WTC11 (cell line): ENCODE results near the gene ANKFN1. TPM values are rescaled to one million over a fixed set of nuclear protein-coding genes. Genes with fewer than 3 reads are reported as not detected.

ENCODE experiments used
- ATAC-seq: fragments of 200-7000 bp; cut with Tn5 transposase; 2 replicates; pipeline ENCODE4 v1.10.0; 2021; ENCODE audit warnings: mild to moderate bottlenecking, moderate library complexity
- CTCF ChIA-PET: fragments of 300-600 bp; sonication (Branson Sonifier 250); formaldehyde crosslinking; loops from one replicate; lab custom pipeline; 2021; ENCODE audit warnings: antibody characterized with exemption; lab: Charles Lee
- POLR2A ChIA-PET: fragments of 350-600 bp; sonication (Branson Sonifier 250); formaldehyde crosslinking; loops from one replicate; lab custom pipeline; 2021; ENCODE audit warnings: antibody characterized with exemption; lab: Charles Lee
- DNase-seq: peaks from one replicate; pipeline ENCODE4 v3.0.0; 2021; ENCODE audit warnings: low spot score
- H3K27ac Mint-ChIP-seq: 2 replicates; pipeline ENCODE4 v1.8.0; 2021; ENCODE audit warnings: mixed read lengths
- H3K27me3 Mint-ChIP-seq: 2 replicates; pipeline ENCODE4 v1.8.0; 2021; ENCODE audit warnings: low read depth, mild to moderate bottlenecking, moderate library complexity, mixed read lengths
- H3K36me3 Mint-ChIP-seq: 2 replicates; pipeline ENCODE4 v1.8.0; 2021; ENCODE audit warnings: mixed read lengths
- H3K4me1 Mint-ChIP-seq: 2 replicates; pipeline ENCODE4 v1.8.0; 2022; ENCODE audit warnings: mixed read lengths
- H3K4me3 Mint-ChIP-seq: 2 replicates; pipeline ENCODE4 v1.8.0; 2021; ENCODE audit warnings: mild to moderate bottlenecking, moderate library complexity, mixed read lengths
- H3K9me3 Mint-ChIP-seq: 2 replicates; pipeline ENCODE4 v1.8.0; 2021; ENCODE audit warnings: mixed read lengths
- ATF2 ChIP-seq: sonication (generic); formaldehyde crosslinking; IDR thresholded peaks from 2 replicates; pipeline ENCODE4 v1.8.1; 2022; ENCODE audit warnings: low read depth, missing genetic modification reagents, borderline replicate concordance
- ATF3 ChIP-seq: sonication (generic); formaldehyde crosslinking; conservative IDR thresholded peaks from 2 replicates; pipeline ENCODE4 v1.8.1; 2022; ENCODE audit warnings: mild to moderate bottlenecking, missing genetic modification reagents
- CBFB ChIP-seq: sonication (generic); formaldehyde crosslinking; IDR thresholded peaks from 2 replicates; pipeline ENCODE4 v1.8.1; 2022; ENCODE audit warnings: mild to moderate bottlenecking, low read depth, missing genetic modification reagents
- E2F1 ChIP-seq: sonication (generic); formaldehyde crosslinking; IDR thresholded peaks from 2 replicates; pipeline ENCODE4 v1.8.0; 2022; ENCODE audit warnings: mild to moderate bottlenecking, missing genetic modification reagents
- ETV6 ChIP-seq: sonication (generic); formaldehyde crosslinking; IDR thresholded peaks from 2 replicates; pipeline ENCODE4 v1.8.1; 2022; ENCODE audit warnings: mild to moderate bottlenecking, missing genetic modification reagents
- FOXJ3 ChIP-seq: sonication (generic); formaldehyde crosslinking; IDR thresholded peaks from 2 replicates; pipeline ENCODE4 v1.9.0; 2021; ENCODE audit warnings: missing genetic modification reagents, mild to moderate bottlenecking, borderline replicate concordance
- HMGXB4 ChIP-seq: sonication (generic); formaldehyde crosslinking; IDR thresholded peaks from 2 replicates; pipeline ENCODE4 v1.8.1; 2023; ENCODE audit warnings: mild to moderate bottlenecking, moderate library complexity, missing genetic modification reagents
- JAZF1 ChIP-seq: fragments of 250-450 bp; sonication (Bioruptor Pico); IDR thresholded peaks from 2 replicates; pipeline ENCODE4 v1.9.0; 2021; ENCODE audit warnings: moderate library complexity, mild to moderate bottlenecking, inconsistent platforms
- MAX ChIP-seq: sonication (generic); formaldehyde crosslinking; IDR thresholded peaks from 2 replicates; pipeline ENCODE4 v1.8.0; 2022; ENCODE audit warnings: mild to moderate bottlenecking, missing genetic modification reagents
- NFATC4 ChIP-seq: fragments of 250-450 bp; sonication (Bioruptor Pico); IDR thresholded peaks from 2 replicates; pipeline ENCODE4 v1.9.0; 2021; ENCODE audit warnings: mild to moderate bottlenecking
- NR1H2 ChIP-seq: sonication (generic); formaldehyde crosslinking; IDR thresholded peaks from 2 replicates; pipeline ENCODE4 v1.9.0; 2021; ENCODE audit warnings: mild to moderate bottlenecking, moderate library complexity, missing genetic modification reagents
- OVOL2 ChIP-seq: fragments of 250-450 bp; sonication (Bioruptor Pico); IDR thresholded peaks from 2 replicates; pipeline ENCODE4 v1.9.0; 2021; ENCODE audit warnings: mild to moderate bottlenecking, borderline replicate concordance
- PRRX2 ChIP-seq: fragments of 250-450 bp; sonication (Bioruptor Pico); IDR thresholded peaks from 2 replicates; pipeline ENCODE4 v1.8.0; 2021; ENCODE audit warnings: mild to moderate bottlenecking
- STAT6 ChIP-seq: sonication (generic); formaldehyde crosslinking; conservative IDR thresholded peaks from 2 replicates; pipeline ENCODE4 v1.8.1; 2023; ENCODE audit warnings: mild to moderate bottlenecking, low read depth, missing genetic modification reagents, moderate library complexity
- TEAD1 ChIP-seq: sonication (generic); formaldehyde crosslinking; IDR thresholded peaks from 2 replicates; pipeline ENCODE4 v1.8.0; 2022; ENCODE audit warnings: mild to moderate bottlenecking, missing genetic modification reagents
- ZNF138 ChIP-seq: sonication (generic); formaldehyde crosslinking; conservative IDR thresholded peaks from 2 replicates; pipeline ENCODE4 v1.8.1; 2022; ENCODE audit warnings: mild to moderate bottlenecking, moderate library complexity, missing genetic modification reagents
- ZNF232 ChIP-seq: sonication (generic); formaldehyde crosslinking; IDR thresholded peaks from 2 replicates; pipeline ENCODE4 v1.8.0; 2022; ENCODE audit warnings: mild to moderate bottlenecking, missing genetic modification reagents
- total RNA-seq: library from RNA; stranded (reverse); gene quantifications from 3 replicates; pipeline ENCODE4 v1.2.3, GENCODE V29; 2021

Gene ANKFN1
- total RNA-seq, 1 experiment from 2014 or later, result 0.24 TPM

GRCh38 chr17:56119191-56119590 is 34.1 kb upstream of the ANKFN1 start:
- no peak for ATAC-seq
- Mint-ChIP-seq H3K27ac (no peak overlapping the region), H3K4me1 (peaks cover 4% of the 10 kb centered on the region), H3K27me3 (no peaks in the 10 kb centered on the region), H3K36me3 (no peaks in the 10 kb centered on the region), H3K9me3 (no peaks in the 10 kb centered on the region), H3K4me3 (no peak overlapping the region)
- ChIA-PET POLR2A (no interaction called here), CTCF (interaction anchor here (1.3 kb wide), 1 partner anchor 201 kb away, joined by 6 read pairs; no protein-coding TSS in a partner anchor)
- no peak for TF ChIP-seq PRRX2
- no peak for TF ChIP-seq CBFB (CRISPR knock-in tag)
- TF ChIP-seq STAT6 (CRISPR knock-in tag), result no peak
- TF ChIP-seq ZNF138, result no peak
- TF ChIP-seq HMGXB4, result no peak
- no peak for DNase-seq

GRCh38 chr17:56119936-56120335 is 33.3 kb upstream of the ANKFN1 start:
- Mint-ChIP-seq H3K36me3 (no peaks in the 10 kb centered on the region), H3K27ac (no peak overlapping the region), H3K4me1 (peaks cover 4% of the 10 kb centered on the region), H3K4me3 (no peak overlapping the region), H3K27me3 (no peaks in the 10 kb centered on the region), H3K9me3 (no peaks in the 10 kb centered on the region)
- ChIA-PET CTCF (interaction anchor here (1.3 kb wide), 1 partner anchor 200 kb away, joined by 6 read pairs; no protein-coding TSS in a partner anchor), POLR2A (no interaction called here)
- no peak for DNase-seq
- TF ChIP-seq ZNF138 (no peak), ZNF232 (CRISPR knock-in tag) (no peak), ATF2 (CRISPR knock-in tag) (no peak), OVOL2 (no peak), ETV6 (no peak), CBFB (CRISPR knock-in tag) (no peak), E2F1 (CRISPR knock-in tag) (no peak), MAX (no peak), NFATC4 (CRISPR knock-in tag) (no peak), TEAD1 (CRISPR knock-in tag) (no peak), FOXJ3 (no peak), ATF3 (no peak), NR1H2 (no peak), JAZF1 (CRISPR knock-in tag) (no peak)
- no peak for ATAC-seq
